ENCODE data around the gene AHRR. TPM values are rescaled to one million over a fixed set of nuclear protein-coding genes. Genes with fewer than 3 reads are reported as not detected.

Gene AHRR
- 0.37 and 0.63 TPM in 2 replicates for total RNA-seq

GRCh38 chr5:321230-321725 is at the start of gene AHRR:
Gene AHRR, plus strand, starts transcription at chr5:321714. Its CDS starts 22,189 bp downstream, at chr5:343903.

GRCh38 chr5:442335-443238 is 121.1 kb downstream of the AHRR start, which contains the start of gene EXOC3:
Gene EXOC3, plus strand, starts transcription at chr5:443176. Its CDS starts 3,030 bp downstream, at chr5:446206.

Other genes with a start within 250 kb of the AHRR start
- under 0.01 and 1.5 TPM in 2 replicates for gene PLEKHG4B, start 229.5 kb upstream of the AHRR start, total RNA-seq
- not detected in 2 replicates for gene LRRC14B, start 130.2 kb upstream of the AHRR start, total RNA-seq
- gene CCDC127, start 103.6 kb upstream of the AHRR start, total RNA-seq, result 3.1 and 3.6 TPM in 2 replicates
- gene SDHA, start 103.4 kb upstream of the AHRR start, total RNA-seq, result 91.5 and 93.1 TPM in 2 replicates
- gene PDCD6, start 50.1 kb upstream of the AHRR start, total RNA-seq, result 98.7 and 106 TPM in 2 replicates
- gene EXOC3, start 121.5 kb downstream of the AHRR start, total RNA-seq, result 23.4 and 27.4 TPM in 2 replicates
- gene SLC9A3, start 202.7 kb downstream of the AHRR start, total RNA-seq, result 2.6 and 3.9 TPM in 2 replicates

Measured in airway epithelial cell (primary cell).